ENCODE measurements around the gene NUDT1. TPM values are rescaled to one million over a fixed set of nuclear protein-coding genes. Genes with fewer than 3 reads are reported as not detected.

NUDT1 gene
- total RNA-seq, 1 experiment from 2014 or later, result 27.2 TPM

GRCh38 chr7:2299870-2300512 lies 58.0 kb downstream of the NUDT1 start:
- CTCF ChIA-PET, result interaction anchor here (1.4 kb wide), 1 partner anchor 10 kb away, joined by 4 read pairs; no protein-coding TSS in a partner anchor
- DNase-seq (ENCODE audit: unreplicated experiment), result no peak
- intact Hi-C loops (cut with micrococcal nuclease), result no loop called here
- no peaks in the 10 kb centered on the region for H3K9me3 Mint-ChIP-seq (ENCODE audit: unreplicated experiment)
- no peaks in the 10 kb centered on the region for H3K36me3 Mint-ChIP-seq (ENCODE audit: insufficient read depth, unreplicated experiment)
- H3K27me3 Mint-ChIP-seq (ENCODE audit: insufficient read depth, unreplicated experiment), result no peaks in the 10 kb centered on the region
- no peak overlapping the region for H3K4me3 Mint-ChIP-seq (ENCODE audit: unreplicated experiment)
- BruUV-seq (replicated peaks), result no TSS peak
- H3K27ac Mint-ChIP-seq (ENCODE audit: low read depth, unreplicated experiment), result no peak overlapping the region
- no peaks in the 10 kb centered on the region for H3K4me1 Mint-ChIP-seq (ENCODE audit: insufficient read depth, unreplicated experiment)
- TF ChIP-seq CTCF (IDR thresholded peaks at IDR 0.05; ENCODE audit: unreplicated experiment), result no peak
- POLR2A ChIA-PET, result interaction anchor here (0.7 kb wide), 1 partner anchor 11 kb away, joined by 3 read pairs; no protein-coding TSS in a partner anchor

Small RNA genes lying within 50 kb of the gene (microRNA-seq; reads per million reads assigned to microRNA genes)
- 1.2 reads per million for gene MIR6836

Other genes starting within 250 kb of the NUDT1 start
- 25.2 and 32.0 TPM in 2 replicates for gene MAD1L1, start 9.3 kb upstream of the NUDT1 start, total RNA-seq (2022)
- gene MRM2, start within 50 bp of the NUDT1 start, total RNA-seq (2022), result 26.9 and 32.1 TPM in 2 replicates
- 31.0 and 31.2 TPM in 2 replicates for gene SNX8, start 72.2 kb downstream of the NUDT1 start, total RNA-seq (2022)
- gene EIF3B, start 112.6 kb downstream of the NUDT1 start, total RNA-seq (2022), result 258 and 290 TPM in 2 replicates
- 9.8 and 9.9 TPM in 2 replicates for gene CHST12, start 161.4 kb downstream of the NUDT1 start, total RNA-seq (2022)
- gene GRIFIN, start 234.2 kb downstream of the NUDT1 start, total RNA-seq (2022), result not detected in 2 replicates

Measured in MCF 10A (cell line).